GM19324 (cell line): Measurements from ENCODE around the gene BRD3.

Experiments
- ATAC-seq: cut with Tn5 transposase; IDR thresholded peaks from one replicate; pipeline ENCODE4 v1.9.1; 2021; ENCODE audit warnings: mild to moderate bottlenecking, moderate library complexity; ENCODE audit not compliant: unreplicated experiment, low FRiP score

Gene BRD3

GRCh38 chr9:134066913-134067851 lies 644 bp downstream of the BRD3 start:
- peak; percentile 11 for ATAC-seq

- no peak for ATAC-seq
Observed at GRCh38 chr9:134066526-134066912, 1.3 kb downstream of the BRD3 start.

GRCh38 chr9:134065612-134066419 lies 2.0 kb downstream of the BRD3 start:
- ATAC-seq: no peak

- ATAC-seq: no peak
Observed at GRCh38 chr9:134064711-134065110, 3.1 kb downstream of the BRD3 start.

GRCh38 chr9:134063571-134064450 lies 4.0 kb downstream of the BRD3 start:
- no peak for ATAC-seq

- ATAC-seq: no peak
Observed at GRCh38 chr9:134063088-134063570, 4.7 kb downstream of the BRD3 start.

GRCh38 chr9:134062461-134063087 lies 5.3 kb downstream of the BRD3 start:
- ATAC-seq: no peak

- no peak for ATAC-seq
Observed at GRCh38 chr9:134061688-134062371, 6.0 kb downstream of the BRD3 start.

- ATAC-seq: no peak
Observed at GRCh38 chr9:134061019-134061687, 6.7 kb downstream of the BRD3 start.

GRCh38 chr9:134060546-134060945 lies 7.3 kb downstream of the BRD3 start:
- ATAC-seq: no peak

- peak; percentile 73 for ATAC-seq
Observed at GRCh38 chr9:134059661-134060395, 8.0 kb downstream of the BRD3 start.

- no peak for ATAC-seq
Observed at GRCh38 chr9:134059188-134059641, 8.6 kb downstream of the BRD3 start.

GRCh38 chr9:134058716-134059115 lies 9.1 kb downstream of the BRD3 start:
- no peak for ATAC-seq

GRCh38 chr9:134057751-134058701 lies 9.8 kb downstream of the BRD3 start:
- ATAC-seq: no peak

GRCh38 chr9:134057307-134057657 lies 10.5 kb downstream of the BRD3 start:
- no peak for ATAC-seq

- no peak for ATAC-seq
Observed at GRCh38 chr9:134056483-134057306, 11.1 kb downstream of the BRD3 start.
